ENCODE measurements around the gene SPOUT1.
A peak's percentile ranks its signal among the peaks of the same experiment; 100 is the strongest.

SPOUT1 gene

GRCh38 chr9:128835246-128836210, 5.9 kb upstream of the SPOUT1 start:
- no peak for DNase-seq

GRCh38 chr9:128833696-128834095, 4.1 kb upstream of the SPOUT1 start:
- DNase-seq, result no peak

GRCh38 chr9:128828719-128829452, 708 bp downstream of the SPOUT1 start:
- DNase-seq, result no peak

- DNase-seq, result no peak
These were observed 1.3 kb downstream of the SPOUT1 start for GRCh38 chr9:128828267-128828666.

- DNase-seq, result no peak
These were observed 3.5 kb downstream of the SPOUT1 start for GRCh38 chr9:128825923-128826700.

- no peak for DNase-seq
These were observed 4.7 kb downstream of the SPOUT1 start for GRCh38 chr9:128824911-128825310.

- no peak for DNase-seq
These were observed 5.6 kb downstream of the SPOUT1 start for GRCh38 chr9:128823903-128824406.

- no peak for DNase-seq
These were observed 6.2 kb downstream of the SPOUT1 start for GRCh38 chr9:128823362-128823902.

- DNase-seq, result no peak
These were observed 7.1 kb downstream of the SPOUT1 start for GRCh38 chr9:128822407-128823042.

GRCh38 chr9:128821584-128822406, 7.8 kb downstream of the SPOUT1 start:
- no peak for DNase-seq

GRCh38 chr9:128820665-128821583, 8.7 kb downstream of the SPOUT1 start:
- DNase-seq, result no peak

GRCh38 chr9:128819716-128820664, 9.6 kb downstream of the SPOUT1 start:
- DNase-seq, result no peak

GRCh38 chr9:128818839-128819715, 10.5 kb downstream of the SPOUT1 start:
- DNase-seq, result peak; percentile 39

- DNase-seq, result peak; percentile 97
These were observed 11.3 kb downstream of the SPOUT1 start, which contains the start of gene ENDOG for GRCh38 chr9:128818099-128818838. Gene ENDOG (plus strand): TSS chr9:128818500. CDS start chr9:128818685, 185 bp downstream.

GRCh38 chr9:128810873-128811272, 18.7 kb downstream of the SPOUT1 start:
- DNase-seq, result no peak

GRCh38 chr9:128809831-128810230, 19.8 kb downstream of the SPOUT1 start:
- no peak for DNase-seq

Data from NCI-H1092 treated with DMSO at 0.1 percent for 48 hours (cell line).